WERI-Rb-1 (cell line): ENCODE measurements around the gene INTS7.

Experiments used
- DNase-seq: peaks from one replicate; pipeline ENCODE4 v3.0.0-alpha.2; 2020
- H3K27ac ChIP-seq: fragments of 250-450 bp; sonication (Bioruptor Pico); 2 replicates; pipeline ENCODE4 v1.5.1; 2020; ENCODE audit warnings: mild to moderate bottlenecking, moderate library complexity
- H3K27me3 ChIP-seq: fragments of 250-450 bp; sonication (Bioruptor Pico); 2 replicates; pipeline ENCODE4 v1.5.1; 2021; ENCODE audit warnings: mild to moderate bottlenecking, low read depth, moderate library complexity; ENCODE audit not compliant: insufficient read depth, severe bottlenecking
- H3K36me3 ChIP-seq: fragments of 250-450 bp; sonication (Bioruptor Pico); 2 replicates; pipeline ENCODE4 v1.5.1; 2020; ENCODE audit warnings: mild to moderate bottlenecking, moderate library complexity
- H3K4me3 ChIP-seq: 2 replicates; pipeline ENCODE4 v1.5.1; 2011; ENCODE audit warnings: low read depth, mild to moderate bottlenecking, control low read depth, low read length
- H3K9me3 ChIP-seq: fragments of 250-450 bp; sonication (Bioruptor Pico); 2 replicates; pipeline ENCODE4 v1.5.1; 2021; ENCODE audit warnings: mild to moderate bottlenecking, moderate library complexity; ENCODE audit not compliant: severe bottlenecking
- CTCF ChIP-seq: IDR thresholded peaks from 2 replicates; pipeline ENCODE4 v1.5.1; 2011; ENCODE audit warnings: low read depth, mild to moderate bottlenecking, control low read depth, inconsistent platforms, low read length

The INTS7 gene

GRCh38 chr1:212060632-212061472 lies 25.5 kb upstream of the INTS7 start:
- no peak for DNase-seq

DNA sequence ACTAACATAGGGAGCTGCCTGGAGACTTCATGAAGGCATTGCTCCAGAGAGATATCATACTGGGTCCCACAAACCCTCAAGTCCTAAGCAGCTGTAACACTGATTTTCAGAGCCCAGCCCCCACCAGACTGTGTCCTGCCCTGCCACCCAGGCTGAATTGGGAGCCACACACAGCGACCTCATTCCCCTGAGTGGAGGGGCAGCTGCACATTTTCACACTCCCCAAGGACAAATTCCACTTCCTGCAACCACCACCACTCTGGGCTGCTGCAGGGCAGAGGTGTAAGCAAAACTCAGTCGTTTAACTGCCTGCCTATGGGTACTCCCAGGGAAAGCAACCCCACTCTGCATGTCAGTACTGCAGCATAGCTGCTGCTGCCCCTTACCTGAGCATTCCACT lies 20.0 kb upstream of the INTS7 start:
- no peaks in the 10 kb centered on the region for H3K27me3 ChIP-seq
- no peak overlapping the region for H3K27ac ChIP-seq
- H3K9me3 ChIP-seq, result peaks cover 12% of the 10 kb centered on the region
- no peak overlapping the region for H3K4me3 ChIP-seq
- peaks cover 78% of the 10 kb centered on the region for H3K36me3 ChIP-seq
- no peak for DNase-seq
- no peak for TF ChIP-seq CTCF

More at GRCh38 chr1:212060632-212061472, 25.5 kb upstream of the INTS7 start:
- H3K27ac ChIP-seq, result no peak overlapping the region
- TF ChIP-seq CTCF, result no peak
- no peak overlapping the region for H3K4me3 ChIP-seq
- H3K36me3 ChIP-seq, result peaks cover 64% of the 10 kb centered on the region
- H3K9me3 ChIP-seq, result peaks cover 7% of the 10 kb centered on the region
- no peaks in the 10 kb centered on the region for H3K27me3 ChIP-seq

- no peak for TF ChIP-seq CTCF
- Histone ChIP-seq H3K27me3 (no peaks in the 10 kb centered on the region), H3K27ac (no peak overlapping the region), H3K36me3 (peaks cover 91% of the 10 kb centered on the region), H3K9me3 (peaks cover 12% of the 10 kb centered on the region), H3K4me3 (no peak overlapping the region)
- DNase-seq, result no peak
Measured at GRCh38 chr1:212053993-212054392, 18.6 kb upstream of the INTS7 start.

DNA sequence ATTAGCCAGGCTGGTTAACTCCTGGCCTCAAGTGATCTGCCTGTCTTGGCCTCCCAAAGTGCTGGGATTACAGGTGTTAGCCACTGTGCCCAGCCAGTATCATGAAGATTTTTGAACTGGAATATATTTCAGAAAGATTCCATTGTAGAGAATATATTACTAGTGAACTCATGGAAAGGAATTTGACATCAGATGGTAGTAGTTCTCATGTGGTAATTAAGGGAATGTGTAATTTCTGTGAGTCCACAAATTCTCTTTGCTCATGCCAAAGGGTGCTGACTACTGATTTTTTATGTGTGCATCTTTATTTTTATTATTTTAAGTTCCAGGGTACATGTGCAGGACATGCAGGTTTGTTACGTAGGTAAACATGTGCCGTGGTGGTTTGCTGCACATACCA lies 10.6 kb upstream of the INTS7 start:
- H3K27ac ChIP-seq, result no peak overlapping the region
- H3K4me3 ChIP-seq, result no peak overlapping the region
- H3K27me3 ChIP-seq, result no peaks in the 10 kb centered on the region
- H3K9me3 ChIP-seq, result no peaks in the 10 kb centered on the region
- no peak for TF ChIP-seq CTCF
- H3K36me3 ChIP-seq, result peaks cover 88% of the 10 kb centered on the region
- DNase-seq, result no peak

DNA sequence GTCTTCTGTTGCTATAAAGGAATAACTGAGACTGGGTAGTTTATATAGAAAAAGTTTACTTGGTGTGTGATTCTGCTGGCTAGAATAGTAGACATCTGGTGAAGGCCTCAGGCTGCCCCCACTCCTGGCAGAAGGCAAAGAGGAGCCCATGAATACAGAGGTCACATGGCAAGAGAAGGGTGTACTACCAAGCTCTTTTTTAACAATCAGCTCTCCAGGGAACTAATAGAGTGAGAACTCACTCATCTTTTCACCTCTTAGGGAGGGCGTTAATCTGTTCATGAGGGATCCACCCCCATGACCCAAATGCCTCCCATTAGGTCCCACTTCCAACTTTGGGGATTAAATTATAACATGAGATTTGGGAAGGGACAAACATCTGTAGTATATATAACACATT lies 9.5 kb upstream of the INTS7 start:
- Histone ChIP-seq H3K27me3 (no peaks in the 10 kb centered on the region), H3K36me3 (peaks cover 83% of the 10 kb centered on the region)

More for the DNA sequence above, 9.5 kb upstream of the INTS7 start:
- no peak for TF ChIP-seq CTCF
- Histone ChIP-seq H3K9me3 (no peaks in the 10 kb centered on the region), H3K4me3 (no peak overlapping the region), H3K27ac (no peak overlapping the region)
- no peak for DNase-seq
